HG03439 (cell line): Measurements from ENCODE around the gene SYDE1.

ENCODE experiments used
- ATAC-seq: cut with Tn5 transposase; IDR thresholded peaks from one replicate; pipeline ENCODE4 v1.9.1; 2021; ENCODE audit warnings: mild to moderate bottlenecking, moderate library complexity; ENCODE audit not compliant: unreplicated experiment

SYDE1 gene

DNA sequence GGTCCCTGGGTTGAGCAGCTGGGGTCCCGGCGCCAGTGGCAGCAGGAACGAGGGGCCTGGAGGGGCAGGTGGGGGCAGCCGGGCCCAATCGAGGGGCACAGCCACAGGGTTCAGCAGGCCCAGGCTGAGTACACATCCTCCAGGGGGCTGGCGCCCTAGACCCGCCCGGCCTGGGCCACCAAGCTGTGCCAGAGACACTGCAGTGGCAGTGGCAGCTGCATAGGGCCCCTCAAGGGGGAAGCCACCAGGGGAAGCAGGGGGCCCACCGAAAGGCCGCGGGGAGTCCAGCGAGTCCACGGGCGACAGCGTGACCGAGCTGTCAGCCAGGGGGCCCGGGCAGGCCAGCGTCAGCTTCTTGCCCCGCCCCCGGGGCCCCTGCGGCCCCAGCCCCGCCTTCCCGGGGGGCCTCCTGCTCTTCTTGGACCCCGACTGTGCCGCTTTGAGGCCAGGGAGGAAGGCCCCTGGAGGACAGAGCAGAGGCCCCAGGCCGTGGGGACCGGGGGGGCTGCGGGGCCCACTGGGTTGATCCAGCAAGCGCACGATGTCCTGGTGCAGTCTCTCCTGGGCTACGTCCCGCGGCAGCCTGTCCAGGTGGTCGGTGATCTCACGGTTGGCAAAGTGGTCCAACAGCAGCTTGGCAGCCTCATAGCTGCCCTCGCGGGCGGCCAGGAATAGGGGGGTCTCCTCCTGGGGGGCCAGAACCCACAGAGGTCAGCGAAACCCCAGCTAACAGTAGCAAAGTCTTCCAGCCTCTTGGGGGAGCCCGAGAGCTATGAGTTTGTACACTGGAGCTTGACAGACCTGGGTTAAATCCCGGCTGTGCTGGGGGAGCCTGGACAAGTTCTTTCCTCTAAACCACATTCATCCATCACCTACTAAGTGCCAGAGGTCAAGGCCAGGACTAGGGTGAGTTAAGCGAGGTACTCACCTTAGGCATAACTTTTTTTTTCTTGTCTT lies 54.1 kb downstream of the SYDE1 start:
- no peak for ATAC-seq
